Testis (tissue), 2 donors: ENCODE measurements around the gene LTBP1.

Experiments used
- POLR2A ChIP-seq: fragments of 450-650 bp; IDR thresholded peaks from one replicate; pipeline ENCODE4 v1.6.1; 2017; ENCODE audit warnings: antibody characterized with exemption, mild to moderate bottlenecking, moderate library complexity
- TF ChIP-seq, protein P1 (sequence below), 3 experiments: fragments of 450-650 bp in 2 of 3; fragments of 200-600 bp in 1 of 3; sonication (generic) in 1 of 3; IDR thresholded peaks; one replicate each; pipeline ENCODE4 v1.5.1; 2016 to 2019; ENCODE audit warnings: antibody characterized with exemption in 3 of 3, mild to moderate bottlenecking in 2 of 3, moderate library complexity in 1 of 3

- TF ChIP-seq, protein P1, sequence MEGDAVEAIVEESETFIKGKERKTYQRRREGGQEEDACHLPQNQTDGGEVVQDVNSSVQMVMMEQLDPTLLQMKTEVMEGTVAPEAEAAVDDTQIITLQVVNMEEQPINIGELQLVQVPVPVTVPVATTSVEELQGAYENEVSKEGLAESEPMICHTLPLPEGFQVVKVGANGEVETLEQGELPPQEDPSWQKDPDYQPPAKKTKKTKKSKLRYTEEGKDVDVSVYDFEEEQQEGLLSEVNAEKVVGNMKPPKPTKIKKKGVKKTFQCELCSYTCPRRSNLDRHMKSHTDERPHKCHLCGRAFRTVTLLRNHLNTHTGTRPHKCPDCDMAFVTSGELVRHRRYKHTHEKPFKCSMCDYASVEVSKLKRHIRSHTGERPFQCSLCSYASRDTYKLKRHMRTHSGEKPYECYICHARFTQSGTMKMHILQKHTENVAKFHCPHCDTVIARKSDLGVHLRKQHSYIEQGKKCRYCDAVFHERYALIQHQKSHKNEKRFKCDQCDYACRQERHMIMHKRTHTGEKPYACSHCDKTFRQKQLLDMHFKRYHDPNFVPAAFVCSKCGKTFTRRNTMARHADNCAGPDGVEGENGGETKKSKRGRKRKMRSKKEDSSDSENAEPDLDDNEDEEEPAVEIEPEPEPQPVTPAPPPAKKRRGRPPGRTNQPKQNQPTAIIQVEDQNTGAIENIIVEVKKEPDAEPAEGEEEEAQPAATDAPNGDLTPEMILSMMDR (IDR thresholded peaks at IDR 0.05) = no peak
- no peak for TF ChIP-seq POLR2A
These were observed 375.2 kb downstream of the LTBP1 start for GRCh38 chr2:33321876-33322483.
